Keratinocyte (primary cell): ENCODE measurements around the gene ARFGAP3. TPM values are rescaled to one million over a fixed set of nuclear protein-coding genes. Genes with fewer than 3 reads are reported as not detected.

Experiments
- DNase-seq: peaks from one replicate; pipeline ENCODE4 v3.0.0-alpha.2; 2011; ENCODE audit warnings: low read depth, missing footprints, low spot score
- FAIRE-seq: peaks from 2 replicates; lab custom pipeline; 2011; peaks lifted over from hg19 to GRCh38; lab: Jason Lieb, UNC
- H2AFZ ChIP-seq: 2 replicates; pipeline ENCODE4 v1.6.0; 2012; ENCODE audit warnings: low read length, control low read depth, inconsistent platforms; ENCODE audit not compliant: control insufficient read depth
- H3K27ac ChIP-seq: 2 replicates; pipeline ENCODE4 v1.5.1; 2011; ENCODE audit warnings: low read length; ENCODE audit not compliant: control insufficient read depth, insufficient read depth
- H3K27me3 ChIP-seq: 3 replicates; pipeline ENCODE4 v1.6.0; 2011; ENCODE audit warnings: low read length; ENCODE audit not compliant: control insufficient read depth, insufficient read depth; ENCODE audit errors: extremely low read depth
- H3K36me3 ChIP-seq, 2 experiments: 2 replicates in 1 of 2; 3 replicates in 1 of 2; pipeline ENCODE4 v1.5.1; 2011; ENCODE audit warnings: low read length in 2 of 2, mild to moderate bottlenecking in 1 of 2; ENCODE audit not compliant: control insufficient read depth in 2 of 2, insufficient read depth in 2 of 2; ENCODE audit errors: extremely low read depth in 1 of 2
- H3K4me1 ChIP-seq: 3 replicates; pipeline ENCODE4 v1.5.1; 2011; ENCODE audit warnings: low read length; ENCODE audit not compliant: control insufficient read depth, insufficient read depth; ENCODE audit errors: extremely low read depth
- H3K4me2 ChIP-seq: 3 replicates; pipeline ENCODE4 v1.6.0; 2011; ENCODE audit warnings: low read depth, low read length; ENCODE audit not compliant: control insufficient read depth, insufficient read depth; ENCODE audit errors: extremely low read depth
- H3K4me3 ChIP-seq, 3 experiments: fragments of 200-600 bp in 1 of 3; sonication (generic) in 1 of 3; 2 replicates in 2 of 3; 3 replicates in 1 of 3; pipeline ENCODE4 v1.5.1; 2011 to 2016; ENCODE audit warnings: low read length in 3 of 3, mild to moderate bottlenecking in 3 of 3, control low read depth in 2 of 3, inconsistent platforms in 1 of 3, low read depth in 1 of 3, mixed read lengths in 1 of 3, mixed run types in 1 of 3, moderate library complexity in 1 of 3; ENCODE audit not compliant: control insufficient read depth in 2 of 3, insufficient read depth in 2 of 3; ENCODE audit errors: extremely low read depth in 1 of 3
- H3K79me2 ChIP-seq: 2 replicates; pipeline ENCODE4 v1.6.0; 2012; ENCODE audit warnings: low read length; ENCODE audit not compliant: control insufficient read depth, insufficient read depth
- H3K9ac ChIP-seq: 3 replicates; pipeline ENCODE4 v1.6.0; 2011; ENCODE audit warnings: low read length; ENCODE audit not compliant: control insufficient read depth, insufficient read depth; ENCODE audit errors: extremely low read depth
- H3K9me1 ChIP-seq: 3 replicates; pipeline ENCODE4 v1.6.0; 2011; ENCODE audit warnings: low read length; ENCODE audit not compliant: control insufficient read depth, insufficient read depth; ENCODE audit errors: extremely low read depth
- H3K9me3 ChIP-seq: 2 replicates; pipeline ENCODE4 v1.5.1; 2012; ENCODE audit warnings: low read depth, low read length; ENCODE audit not compliant: control insufficient read depth
- H4K20me1 ChIP-seq: 3 replicates; pipeline ENCODE4 v1.6.0; 2011; ENCODE audit warnings: low read length; ENCODE audit not compliant: control insufficient read depth, insufficient read depth; ENCODE audit errors: extremely low read depth
- CTCF ChIP-seq, 3 experiments: IDR thresholded peaks in 1 of 3; conservative IDR thresholded peaks in 1 of 3; optimal IDR thresholded peaks in 1 of 3; 2 replicates in 2 of 3; 3 replicates in 1 of 3; pipeline versions ENCODE3 to v1.5.1; 2011; ENCODE audit warnings: low read length in 3 of 3, mild to moderate bottlenecking in 3 of 3, moderate library complexity in 2 of 3, control low read depth in 1 of 3, inconsistent platforms in 1 of 3; ENCODE audit not compliant: insufficient read depth in 2 of 3; ENCODE audit errors: extremely low read depth in 1 of 3
- EZH2 ChIP-seq: IDR thresholded peaks from one replicate; pipeline ENCODE4 v1.6.1; 2012; ENCODE audit warnings: inconsistent platforms, mild to moderate bottlenecking, low read length, moderate library complexity
- dilution Hi-C: fragments of 300-500 bp; cut with MboI; formaldehyde crosslinking; loops from one replicate; pipeline ENCODE4 v1.7.0; 2020; ENCODE audit warnings: low sequenced_read_pairs; ENCODE audit not compliant: extremely low pct_ligation_motif_present
- polyA plus RNA-seq, 5 experiments: library from polyadenylated mRNA; depleted of rRNA in 3 of 5; stranded (reverse) in 3 of 5; stranded (forward) in 1 of 5; unstranded in 1 of 5; fragments of >200 nt; gene quantifications; 1 replicate in 1 of 5; 2 replicates in 3 of 5; 3 replicates in 1 of 5; pipeline versions ENCODE4 v1.2.1 to v1.2.3, GENCODE V29; 2011 to 2012; ENCODE audit warnings: missing spikeins in 2 of 5, low read depth in 1 of 5, low replicate concordance in 1 of 5

ARFGAP3 gene
- polyA plus RNA-seq, 1 donor (not counting 4 experiments of a cell fraction or from before 2014, with no cell fraction given), result 28.3 TPM

- H3K27me3 ChIP-seq, result no peaks in the 10 kb centered on the region
- TF ChIP-seq EZH2 (no peak), CTCF (optimal IDR thresholded peaks at IDR 0.05 in 1 of 3, IDR thresholded peaks at IDR 0.05 in 1 of 3, conservative IDR thresholded peaks at IDR 0.05 in 1 of 3; ENCODE audit: extremely low read depth in 1 of 3, insufficient read depth in 2 of 3, low read length in 3 of 3) (no peak)
- peaks cover 5% of the 10 kb centered on the region for H3K4me1 ChIP-seq
- H3K9ac ChIP-seq, result no peak overlapping the region
- no peak overlapping the region for H3K4me3 ChIP-seq
- H3K9me3 ChIP-seq, result no peaks in the 10 kb centered on the region
- no peak overlapping the region for H3K4me2 ChIP-seq
- H2AFZ ChIP-seq, result no peak overlapping the region
- no peak for FAIRE-seq
- no peaks in the 10 kb centered on the region for H3K9me1 ChIP-seq
- peaks cover 2% of the 10 kb centered on the region for H3K79me2 ChIP-seq
- dilution Hi-C loops, result no loop called here
- H3K36me3 ChIP-seq, result peaks cover 24 to 29% of the 10 kb centered on the region in 2 experiments
- no peaks in the 10 kb centered on the region for H4K20me1 ChIP-seq
- no peak overlapping the region for H3K27ac ChIP-seq
- no peak for DNase-seq
These were observed 32.2 kb upstream of the ARFGAP3 start for GRCh38 chr22:42889304-42889703.

- Histone ChIP-seq H3K9me1 (no peaks in the 10 kb centered on the region), H3K4me3 (no peak overlapping the region), H3K79me2 (peaks cover 2% of the 10 kb centered on the region), H3K9me3 (no peaks in the 10 kb centered on the region), H3K4me1 (peaks cover 5% of the 10 kb centered on the region), H3K36me3 (peaks cover 30 to 38% of the 10 kb centered on the region in 2 experiments), H3K4me2 (no peak overlapping the region), H3K9ac (no peak overlapping the region), H2AFZ (no peak overlapping the region), H3K27ac (no peak overlapping the region), H3K27me3 (no peaks in the 10 kb centered on the region), H4K20me1 (no peaks in the 10 kb centered on the region)
- no peak for DNase-seq
- dilution Hi-C loops, result no loop called here
- TF ChIP-seq CTCF (optimal IDR thresholded peaks at IDR 0.05 in 1 of 3, IDR thresholded peaks at IDR 0.05 in 1 of 3, conservative IDR thresholded peaks at IDR 0.05 in 1 of 3; ENCODE audit: extremely low read depth in 1 of 3, insufficient read depth in 2 of 3, low read length in 3 of 3), result no peak
- TF ChIP-seq EZH2, result no peak
- no peak for FAIRE-seq
These were observed 30.7 kb upstream of the ARFGAP3 start for GRCh38 chr22:42887523-42888507.
